Measurements from ENCODE around the gene MSRB3. TPM values are rescaled to one million over a fixed set of nuclear protein-coding genes. Genes with fewer than 3 reads are reported as not detected.

The MSRB3 gene
- polyA plus RNA-seq, 1 donor (not counting 4 experiments of a cell fraction or from before 2014, with no cell fraction given): 12.3 TPM

DNA sequence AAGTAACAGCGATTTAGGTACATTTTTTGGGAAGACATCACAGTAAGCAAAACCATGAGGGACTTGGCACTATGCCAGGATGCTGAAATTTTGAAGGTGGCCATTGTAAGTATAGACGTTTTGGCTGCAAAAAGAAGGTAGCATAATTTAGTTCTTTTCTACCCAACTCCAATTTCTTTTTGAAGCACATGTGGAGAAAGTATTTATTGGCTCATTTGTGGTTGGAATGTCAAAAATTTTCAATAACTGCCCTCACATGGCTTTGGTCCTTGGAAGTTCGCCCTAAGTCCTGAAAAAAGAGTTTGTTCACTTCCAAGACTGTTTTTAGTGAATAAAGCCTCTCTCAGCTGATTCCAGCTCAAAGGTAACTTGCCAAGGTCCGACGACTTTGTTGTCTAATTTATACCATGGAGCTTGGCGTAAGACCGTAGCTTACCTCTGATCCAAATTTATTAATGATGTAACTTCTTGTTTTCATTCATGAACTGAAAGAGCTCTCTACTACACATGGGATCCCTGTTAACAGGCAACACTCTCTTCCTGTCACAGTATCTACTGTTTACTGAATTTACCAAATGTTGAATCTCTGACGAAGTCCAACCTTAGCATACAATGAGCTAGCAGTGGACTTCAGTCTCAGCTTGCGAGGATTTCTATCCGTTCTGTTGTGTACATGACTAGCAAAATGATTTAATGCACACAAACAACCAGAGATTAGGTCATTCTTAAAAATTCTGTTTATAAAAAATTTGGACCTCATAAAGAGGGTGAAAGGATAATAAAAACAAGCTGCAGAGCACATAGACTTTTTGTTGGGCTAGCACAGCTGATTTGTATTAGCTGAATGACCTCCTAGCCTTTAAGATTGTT lies 49.0 kb downstream of the MSRB3 start:
- no peaks in the 10 kb centered on the region for H3K79me2 ChIP-seq (ENCODE audit: control insufficient read depth, insufficient read depth, low read length)
- H3K9me1 ChIP-seq (ENCODE audit: control insufficient read depth, extremely low read depth, insufficient read depth, low read length): no peaks in the 10 kb centered on the region
- H3K4me2 ChIP-seq (ENCODE audit: control insufficient read depth, extremely low read depth, insufficient read depth, low read depth, low read length): no peak overlapping the region
- H3K9ac ChIP-seq (ENCODE audit: control insufficient read depth, extremely low read depth, insufficient read depth, low read length): no peak overlapping the region
- H3K4me1 ChIP-seq (ENCODE audit: control insufficient read depth, extremely low read depth, insufficient read depth, low read length): no peaks in the 10 kb centered on the region
- TF ChIP-seq, protein P1, sequence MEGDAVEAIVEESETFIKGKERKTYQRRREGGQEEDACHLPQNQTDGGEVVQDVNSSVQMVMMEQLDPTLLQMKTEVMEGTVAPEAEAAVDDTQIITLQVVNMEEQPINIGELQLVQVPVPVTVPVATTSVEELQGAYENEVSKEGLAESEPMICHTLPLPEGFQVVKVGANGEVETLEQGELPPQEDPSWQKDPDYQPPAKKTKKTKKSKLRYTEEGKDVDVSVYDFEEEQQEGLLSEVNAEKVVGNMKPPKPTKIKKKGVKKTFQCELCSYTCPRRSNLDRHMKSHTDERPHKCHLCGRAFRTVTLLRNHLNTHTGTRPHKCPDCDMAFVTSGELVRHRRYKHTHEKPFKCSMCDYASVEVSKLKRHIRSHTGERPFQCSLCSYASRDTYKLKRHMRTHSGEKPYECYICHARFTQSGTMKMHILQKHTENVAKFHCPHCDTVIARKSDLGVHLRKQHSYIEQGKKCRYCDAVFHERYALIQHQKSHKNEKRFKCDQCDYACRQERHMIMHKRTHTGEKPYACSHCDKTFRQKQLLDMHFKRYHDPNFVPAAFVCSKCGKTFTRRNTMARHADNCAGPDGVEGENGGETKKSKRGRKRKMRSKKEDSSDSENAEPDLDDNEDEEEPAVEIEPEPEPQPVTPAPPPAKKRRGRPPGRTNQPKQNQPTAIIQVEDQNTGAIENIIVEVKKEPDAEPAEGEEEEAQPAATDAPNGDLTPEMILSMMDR (optimal IDR thresholded peaks at IDR 0.05 in 1 of 3, IDR thresholded peaks at IDR 0.05 in 1 of 3, conservative IDR thresholded peaks at IDR 0.05 in 1 of 3; ENCODE audit: extremely low read depth in 1 of 3, insufficient read depth in 2 of 3, low read length in 3 of 3): no peak
- no peak for TF ChIP-seq EZH2 (IDR thresholded peaks at IDR 0.05; ENCODE audit: low read length)
- H3K9me3 ChIP-seq (ENCODE audit: control insufficient read depth, low read depth, low read length): no peaks in the 10 kb centered on the region
- no peaks in the 10 kb centered on the region for H3K27me3 ChIP-seq (ENCODE audit: control insufficient read depth, extremely low read depth, insufficient read depth, low read length)
- DNase-seq (ENCODE audit: low read depth, low spot score) (no peak), FAIRE-seq (peak; percentile 39)
- dilution Hi-C loops (cut with MboI; ENCODE audit: extremely low pct_ligation_motif_present, low sequenced_read_pairs): no loop called here
- H2AFZ ChIP-seq (ENCODE audit: control insufficient read depth, low read length): no peak overlapping the region
- H3K36me3 ChIP-seq (ENCODE audit: control insufficient read depth in 2 of 2, extremely low read depth in 1 of 2, insufficient read depth in 2 of 2, low read length in 2 of 2): no peaks in the 10 kb centered on the region
- H3K4me3 ChIP-seq (ENCODE audit: control insufficient read depth in 2 of 3, extremely low read depth in 1 of 3, insufficient read depth in 2 of 3, low read depth in 1 of 3, low read length in 3 of 3): no peak overlapping the region
- H4K20me1 ChIP-seq (ENCODE audit: control insufficient read depth, extremely low read depth, insufficient read depth, low read length): no peaks in the 10 kb centered on the region
- H3K27ac ChIP-seq (ENCODE audit: control insufficient read depth, insufficient read depth, low read length): no peak overlapping the region

DNA sequence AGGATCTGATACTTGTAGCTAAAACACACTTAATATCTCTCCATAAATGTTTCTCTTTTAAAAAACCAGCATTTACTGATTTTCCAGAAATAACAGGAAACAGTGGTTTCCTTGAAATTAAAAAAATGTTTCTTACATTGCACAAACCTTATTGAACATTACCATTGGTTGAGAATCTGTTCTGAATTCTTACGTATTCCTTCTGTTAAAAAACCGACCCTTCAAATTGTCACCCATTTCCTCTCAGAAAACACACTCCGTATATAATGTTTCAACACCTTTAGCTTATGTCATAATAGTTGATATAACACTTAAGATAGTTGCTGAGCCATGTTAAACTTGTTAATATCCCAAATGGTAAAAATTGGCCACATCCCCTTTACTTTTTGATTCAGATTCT lies 51.2 kb downstream of the MSRB3 start:
- Histone ChIP-seq H3K9ac (ENCODE audit: control insufficient read depth, extremely low read depth, insufficient read depth, low read length) (no peak overlapping the region), H3K79me2 (ENCODE audit: control insufficient read depth, insufficient read depth, low read length) (no peaks in the 10 kb centered on the region), H3K27ac (ENCODE audit: control insufficient read depth, insufficient read depth, low read length) (no peak overlapping the region), H3K9me1 (ENCODE audit: control insufficient read depth, extremely low read depth, insufficient read depth, low read length) (no peaks in the 10 kb centered on the region), H4K20me1 (ENCODE audit: control insufficient read depth, extremely low read depth, insufficient read depth, low read length) (no peaks in the 10 kb centered on the region), H3K27me3 (ENCODE audit: control insufficient read depth, extremely low read depth, insufficient read depth, low read length) (no peaks in the 10 kb centered on the region), H2AFZ (ENCODE audit: control insufficient read depth, low read length) (no peak overlapping the region), H3K9me3 (ENCODE audit: control insufficient read depth, low read depth, low read length) (no peaks in the 10 kb centered on the region), H3K36me3 (ENCODE audit: control insufficient read depth in 2 of 2, extremely low read depth in 1 of 2, insufficient read depth in 2 of 2, low read length in 2 of 2) (no peaks in the 10 kb centered on the region), H3K4me2 (ENCODE audit: control insufficient read depth, extremely low read depth, insufficient read depth, low read depth, low read length) (no peak overlapping the region), H3K4me1 (ENCODE audit: control insufficient read depth, extremely low read depth, insufficient read depth, low read length) (peaks cover 4% of the 10 kb centered on the region), H3K4me3 (ENCODE audit: control insufficient read depth in 2 of 3, extremely low read depth in 1 of 3, insufficient read depth in 2 of 3, low read depth in 1 of 3, low read length in 3 of 3) (no peak overlapping the region)
- DNase-seq (ENCODE audit: low read depth, low spot score): no peak
- TF ChIP-seq, protein P1 (optimal IDR thresholded peaks at IDR 0.05 in 1 of 3, IDR thresholded peaks at IDR 0.05 in 1 of 3, conservative IDR thresholded peaks at IDR 0.05 in 1 of 3; ENCODE audit: extremely low read depth in 1 of 3, insufficient read depth in 2 of 3, low read length in 3 of 3): no peak
- no peak for TF ChIP-seq EZH2 (IDR thresholded peaks at IDR 0.05; ENCODE audit: low read length)
- FAIRE-seq: no peak
- dilution Hi-C loops (cut with MboI; ENCODE audit: extremely low pct_ligation_motif_present, low sequenced_read_pairs): no loop called here
